T-helper 2 cell treated with Interferon-gamma antibody and Interleukin-4, amounts not matched to agents 100 ng/mL and 5 ng/mL, for 36 hours (primary cell): Measurements from ENCODE around the gene ZNF473. TPM values are rescaled to one million over a fixed set of nuclear protein-coding genes. Genes with fewer than 3 reads are reported as not detected.

ENCODE experiments used
- intact Hi-C: fragments of 100-400 bp; cut with micrococcal nuclease; formaldehyde crosslinking; loops from one replicate; pipeline ENCODE4 v1.15.1; 2023
- total RNA-seq: library from RNA; stranded (reverse); gene quantifications from 2 replicates; pipeline ENCODE4 v1.2.3, GENCODE V29; 2022

The ZNF473 gene
- total RNA-seq: 10.8 and 11.0 TPM in 2 replicates

GRCh38 chr19:50025794-50026549 is at the start of gene ZNF473:
Gene ZNF473, plus strand, starts transcription at chr19:50026005. Its CDS starts 5,078 bp downstream, at chr19:50031083.
- intact Hi-C loops: loop anchor here (1.0 to 10.0 kb wide), 2 partner anchors 97 to 699 kb away; partner anchors contain the start of genes ATF5, CLEC11A and NUP62

GRCh38 chr19:49976496-49976895 is 49.3 kb upstream of the ZNF473 start:
- intact Hi-C loops: no loop called here

DNA sequence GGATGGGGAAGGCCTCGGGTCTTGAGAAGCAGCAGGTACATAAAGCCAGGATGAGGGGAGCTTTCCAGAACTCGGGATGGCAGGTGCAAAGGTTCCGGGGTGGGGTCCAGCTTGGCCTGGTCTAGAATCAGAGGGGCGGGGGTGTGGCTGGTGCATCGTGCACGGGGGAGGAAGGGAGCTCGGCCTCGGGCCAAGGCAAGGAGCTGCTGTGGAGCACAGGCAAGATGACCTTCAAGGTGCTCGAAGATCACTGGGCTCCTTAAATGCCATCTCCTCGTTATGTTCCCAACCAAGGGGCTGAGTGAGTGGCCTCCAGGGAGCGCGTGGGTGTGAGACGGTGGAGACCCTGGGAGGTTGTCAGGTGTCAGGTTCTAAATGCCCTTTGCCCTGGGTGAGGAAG is 48.7 kb upstream of the ZNF473 start:
- intact Hi-C loops: no loop called here

DNA sequence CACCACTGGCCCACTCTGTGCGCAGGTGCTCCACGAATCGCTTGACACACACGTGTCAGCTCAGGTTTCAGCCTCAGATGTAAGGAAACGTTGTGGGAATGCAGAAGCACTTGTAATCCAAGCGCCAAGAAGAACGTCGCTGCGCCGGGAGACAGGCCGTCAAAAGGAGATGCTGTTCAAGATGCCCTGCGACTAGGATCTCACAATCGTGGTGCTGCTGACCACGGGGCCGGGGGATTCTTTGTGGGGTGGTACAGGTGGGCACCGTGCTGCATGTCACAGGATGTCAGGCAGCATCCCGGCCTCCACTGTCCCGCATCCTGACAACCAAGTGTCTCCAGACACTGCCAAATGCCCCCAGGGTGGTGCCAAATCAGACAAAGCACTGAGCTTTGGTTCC is 47.9 kb upstream of the ZNF473 start:
- intact Hi-C loops: no loop called here

DNA sequence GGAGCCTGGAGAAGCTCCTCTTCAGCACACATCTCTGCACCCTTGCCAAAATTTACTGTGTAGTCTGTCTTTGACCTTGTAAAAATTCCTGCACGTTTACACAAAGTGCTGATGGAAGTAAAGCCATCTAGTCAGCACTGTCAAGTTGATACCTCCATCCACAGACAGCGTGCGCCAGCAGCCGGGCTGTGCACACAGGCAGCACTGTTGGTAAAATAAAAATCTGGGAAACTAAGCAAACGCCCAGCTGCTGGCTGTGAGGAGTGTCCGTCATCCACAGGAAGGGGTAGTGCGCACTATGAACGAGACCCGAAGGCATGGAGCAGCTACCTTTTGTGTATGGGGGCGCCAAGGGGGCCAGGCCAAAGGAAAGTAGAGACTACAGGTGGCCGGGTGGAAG is 47.5 kb upstream of the ZNF473 start:
- intact Hi-C loops: no loop called here

DNA sequence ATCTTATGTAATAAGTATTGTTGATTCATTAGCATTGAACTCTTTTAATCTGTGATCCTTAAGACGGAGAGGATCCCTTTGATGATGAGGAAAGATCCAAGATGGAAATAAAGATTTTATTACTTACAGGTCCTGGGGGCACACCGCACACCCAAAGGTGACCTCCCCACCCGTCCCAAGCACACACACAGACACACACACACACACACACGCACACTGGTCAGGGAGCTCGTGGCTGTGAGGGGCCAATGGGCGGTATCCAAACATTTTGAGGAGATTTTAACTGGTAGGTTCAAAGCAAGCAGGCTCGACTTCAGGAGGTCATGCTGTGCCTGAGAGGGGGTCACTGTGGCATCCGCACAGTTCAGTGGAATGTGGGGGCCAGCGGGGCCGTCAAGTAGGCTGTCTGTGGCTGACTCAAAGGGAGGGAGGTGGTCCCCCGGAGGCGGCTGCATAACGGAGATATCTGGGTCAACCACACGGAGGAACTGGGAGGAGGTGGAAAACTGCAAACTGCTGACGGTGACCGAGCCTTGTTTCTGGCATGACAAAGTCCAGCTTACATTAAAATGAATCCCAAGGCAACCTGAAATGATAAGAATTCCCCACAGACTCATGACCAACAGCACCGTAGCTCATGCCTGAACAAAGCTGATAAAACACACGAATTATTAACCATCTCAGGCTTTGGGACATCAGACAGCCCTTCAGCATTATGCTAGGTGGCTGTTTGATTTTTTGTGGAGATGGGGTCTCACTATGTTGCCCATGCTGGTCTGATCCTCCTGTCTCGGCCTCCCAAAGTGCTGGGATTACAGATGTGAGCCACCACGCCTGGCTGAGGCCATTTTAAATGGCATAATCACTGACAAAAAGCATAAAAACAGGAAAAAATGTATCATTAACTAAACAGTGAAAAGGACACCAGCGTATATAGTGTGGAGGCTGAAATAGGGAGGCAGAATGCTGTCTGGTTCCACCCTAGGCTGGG is 43.9 kb upstream of the ZNF473 start:
- intact Hi-C loops: no loop called here

DNA sequence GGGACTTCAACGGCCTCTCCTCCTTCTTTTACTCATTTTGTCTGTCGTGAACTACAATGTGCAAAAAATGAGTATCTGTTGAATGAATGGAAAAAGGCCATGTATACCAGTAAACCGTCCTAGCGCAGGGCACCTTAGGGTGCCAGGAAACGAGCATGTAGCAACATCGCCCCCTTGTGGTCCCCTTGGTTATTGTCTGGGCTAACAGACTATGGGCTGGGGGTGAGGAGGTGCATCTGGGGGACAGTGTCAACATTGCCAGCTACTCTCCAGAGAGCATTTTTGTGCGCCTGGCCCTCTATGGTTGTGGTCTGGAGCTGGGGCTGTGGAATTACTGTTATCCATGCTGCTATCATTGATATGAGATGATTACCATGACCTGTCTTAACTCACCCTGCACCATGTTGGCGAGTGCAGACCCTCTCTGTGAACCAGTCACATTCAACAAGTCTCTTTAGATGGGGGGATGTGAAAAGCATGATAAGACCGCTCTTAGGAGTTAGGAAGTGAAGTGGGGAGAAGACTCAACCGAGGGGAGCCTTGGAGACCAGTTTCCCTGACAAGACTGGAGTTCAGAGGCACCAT is 42.1 kb upstream of the ZNF473 start:
- intact Hi-C loops: loop anchor here (1.0 kb wide), 1 partner anchor 46 kb away; no protein-coding TSS in a partner anchor

- intact Hi-C loops: no loop called here
Measured at GRCh38 chr19:49984491-49984890, 41.3 kb upstream of the ZNF473 start.

DNA sequence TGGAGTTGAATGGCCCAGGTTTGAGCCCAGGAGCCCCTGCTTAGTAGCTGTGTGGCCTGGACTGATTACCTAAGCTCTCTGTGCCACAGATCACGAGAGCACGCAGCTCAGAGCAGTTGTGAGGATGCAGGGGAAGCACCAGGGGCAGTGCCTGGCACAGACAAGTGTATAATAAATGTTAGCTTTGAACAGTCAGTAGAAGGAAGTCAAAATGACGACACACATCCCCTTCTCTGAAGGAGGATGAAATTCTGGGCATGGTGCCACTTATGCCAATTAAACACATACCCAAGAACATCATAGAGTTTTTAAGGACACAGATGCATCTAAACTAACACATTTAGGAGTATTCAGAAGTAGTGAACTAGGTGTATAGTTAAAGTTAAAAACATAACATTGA is 39.9 kb upstream of the ZNF473 start:
- intact Hi-C loops: no loop called here

DNA sequence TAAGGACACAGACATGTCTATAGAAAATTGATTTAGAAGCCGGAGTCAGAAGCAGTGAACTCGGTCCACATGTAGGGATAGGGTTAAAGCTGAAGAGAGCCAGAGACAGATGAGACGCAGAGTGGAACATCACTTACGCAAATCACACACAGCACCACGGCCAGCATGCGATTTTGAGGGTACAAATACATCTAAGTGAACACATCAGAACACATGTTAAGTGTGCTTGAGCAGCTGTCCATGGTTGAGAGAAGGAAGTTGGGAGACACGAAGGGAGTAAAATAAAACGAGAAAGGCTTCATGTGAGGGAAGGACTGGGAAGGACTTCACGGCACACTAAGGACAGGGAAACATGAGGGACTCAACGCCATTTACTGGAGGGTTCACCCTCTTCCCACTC is 39.5 kb upstream of the ZNF473 start:
- intact Hi-C loops: no loop called here

- intact Hi-C loops: no loop called here
Measured at GRCh38 chr19:49987159-49987698, 38.6 kb upstream of the ZNF473 start.

DNA sequence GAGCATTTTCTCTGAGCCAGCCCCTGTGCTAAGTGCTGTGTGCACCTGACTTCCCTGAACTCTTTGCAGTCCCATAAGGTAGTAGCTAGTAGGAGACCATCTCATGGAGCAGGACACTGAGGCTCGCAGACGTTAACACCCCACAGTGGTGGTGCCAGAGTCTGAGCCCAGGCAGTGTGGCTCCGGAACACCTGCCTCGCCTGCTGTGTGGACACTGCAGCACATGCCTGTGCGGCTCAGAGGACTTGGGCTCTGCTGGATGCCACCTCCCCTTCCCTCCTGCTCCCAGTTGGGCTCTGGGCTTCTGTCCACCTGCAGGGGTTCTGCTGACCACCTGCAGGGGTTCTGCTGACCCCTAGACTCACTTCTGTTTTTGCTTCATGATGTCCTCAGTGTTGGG is 37.8 kb upstream of the ZNF473 start:
- intact Hi-C loops: no loop called here

GRCh38 chr19:49988433-49988832 is 37.4 kb upstream of the ZNF473 start:
- intact Hi-C loops: no loop called here

DNA sequence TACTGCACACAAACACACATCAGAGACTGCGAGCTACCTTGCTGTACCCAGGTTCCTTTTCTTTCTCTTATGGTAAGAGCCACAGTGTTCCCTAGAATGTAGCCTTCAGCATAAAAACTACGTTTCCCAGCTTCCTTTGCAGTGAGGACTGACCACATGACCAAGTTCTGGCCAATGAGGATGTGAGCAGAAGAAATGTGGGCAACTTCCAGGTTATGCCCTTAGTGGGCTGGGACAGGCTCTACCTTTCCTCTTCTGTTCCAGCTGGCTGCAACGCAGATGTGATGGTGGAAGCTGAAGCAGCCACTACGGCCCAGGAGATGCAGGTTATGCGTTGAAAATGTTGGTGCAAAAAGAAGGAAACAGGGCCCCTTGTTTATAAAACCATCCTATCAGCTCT is 28.1 kb upstream of the ZNF473 start:
- intact Hi-C loops: no loop called here

GRCh38 chr19:49999371-50000010 is 26.3 kb upstream of the ZNF473 start:
- intact Hi-C loops: no loop called here

DNA sequence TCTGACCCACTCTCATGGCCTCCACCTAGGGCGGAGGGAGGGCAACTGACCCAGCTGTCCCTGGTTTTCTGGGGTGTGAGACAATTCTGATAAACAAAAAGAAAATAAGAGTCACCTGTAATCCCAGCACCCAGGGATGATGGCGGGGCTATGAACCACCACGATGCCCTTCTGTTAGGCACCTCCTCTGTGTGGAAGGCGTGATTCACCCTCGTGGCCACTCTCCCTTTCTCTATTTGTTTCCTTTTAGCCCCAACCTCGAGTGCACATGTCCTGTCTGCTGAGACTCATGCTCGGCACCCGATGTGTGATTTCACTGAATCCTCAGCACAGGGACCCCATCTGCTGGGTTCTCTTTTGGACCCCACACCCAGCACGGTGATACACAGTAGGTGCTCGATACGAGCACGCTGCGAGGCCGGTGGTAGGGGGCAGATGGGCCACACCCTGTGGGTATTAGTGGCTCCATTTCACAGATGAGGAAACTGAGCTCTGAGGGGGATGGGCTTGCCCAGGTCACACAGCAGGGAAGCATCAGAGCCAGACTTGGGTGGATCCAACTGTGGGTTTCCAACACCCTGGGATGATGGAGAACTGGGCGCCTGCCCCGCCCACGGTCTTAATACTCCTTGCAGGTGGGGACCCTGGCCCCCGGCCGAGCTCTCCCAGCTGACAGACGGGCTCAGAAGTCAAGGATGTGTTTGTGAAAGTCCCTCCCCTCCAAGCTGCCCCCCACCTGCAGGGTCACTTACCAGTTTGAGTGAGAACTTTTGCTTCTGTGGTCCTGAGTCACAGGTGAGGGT is 25.6 kb upstream of the ZNF473 start:
- intact Hi-C loops: no loop called here

DNA sequence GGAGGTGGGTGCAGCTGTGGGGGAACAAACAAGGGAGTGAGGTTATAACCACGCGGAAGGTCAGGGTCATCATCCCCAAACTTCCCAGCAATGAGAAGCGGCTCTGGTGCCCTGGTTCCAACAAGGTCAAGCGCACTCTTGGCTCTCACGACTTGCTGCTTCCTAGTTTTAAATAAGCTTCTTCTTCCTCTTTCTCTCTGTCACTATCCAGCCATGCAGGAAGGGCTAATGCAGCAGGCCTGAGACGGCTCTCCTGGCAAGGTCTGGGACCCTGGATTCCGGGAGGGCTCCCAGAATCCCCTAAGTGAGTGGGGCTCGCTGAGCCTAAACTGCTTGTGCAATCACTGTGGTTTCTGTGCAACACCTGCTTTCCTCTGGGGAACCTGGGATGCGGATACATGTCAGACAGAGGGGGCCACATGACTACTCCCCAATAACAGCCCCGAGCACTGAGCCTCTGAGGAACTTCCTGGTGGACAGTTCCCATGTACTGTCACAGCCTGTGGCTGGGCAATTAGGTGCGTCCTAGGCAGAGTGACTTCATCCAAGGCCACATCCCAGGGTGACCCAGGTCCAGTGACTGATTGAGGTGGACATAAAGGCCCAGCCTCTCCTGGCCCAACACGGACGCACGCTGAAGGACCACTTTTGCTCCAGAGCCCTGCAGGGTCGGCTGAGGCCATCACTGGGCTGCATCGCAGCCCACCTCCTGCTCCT is 24.8 kb upstream of the ZNF473 start:
- intact Hi-C loops: no loop called here

- intact Hi-C loops: no loop called here
Measured at GRCh38 chr19:50001775-50002174, 24.0 kb upstream of the ZNF473 start.

- intact Hi-C loops: no loop called here
Measured at GRCh38 chr19:50002386-50002960, 23.3 kb upstream of the ZNF473 start.
